T-helper 17 cell (primary cell): ENCODE results near the gene C10orf105. TPM values are rescaled to one million over a fixed set of nuclear protein-coding genes. Genes with fewer than 3 reads are reported as not detected.
A peak's percentile ranks its signal among the peaks of the same experiment; 100 is the strongest.

Source experiments
- ATAC-seq: fragments of 150-1000 bp; cut with Tn5 transposase; 2 replicates; pipeline ENCODE4 v1.10.0; 2021; ENCODE audit warnings: mild to moderate bottlenecking, moderate library complexity
- DNase-seq, 3 donors: peaks; one replicate each; pipeline versions ENCODE4 v3.0.0 to v3.0.0-alpha.2; 2020 to 2021
- H3K9me3 ChIP-seq: one replicate; pipeline ENCODE4 v1.7.0; 2013; ENCODE audit warnings: low read length, mild to moderate bottlenecking; ENCODE audit not compliant: control insufficient read depth, poor library complexity, severe bottlenecking
- H3K27ac Mint-ChIP-seq: one replicate; pipeline ENCODE4 v1.8.0; 2022; ENCODE audit warnings: mild to moderate bottlenecking, moderate library complexity, mixed read lengths
- H3K27me3 Mint-ChIP-seq: one replicate; pipeline ENCODE4 v1.8.0; 2022; ENCODE audit warnings: mixed read lengths
- H3K36me3 Mint-ChIP-seq: one replicate; pipeline ENCODE4 v1.8.0; 2022; ENCODE audit warnings: low read depth, mixed read lengths
- H3K4me1 Mint-ChIP-seq: one replicate; pipeline ENCODE4 v1.8.0; 2022; ENCODE audit warnings: mild to moderate bottlenecking, mixed read lengths
- H3K4me3 Mint-ChIP-seq: one replicate; pipeline ENCODE4 v1.8.0; 2022; ENCODE audit warnings: mild to moderate bottlenecking, moderate library complexity, mixed read lengths
- total RNA-seq, 4 donors: library from RNA in 2 of 4; stranded (reverse) in 2 of 4; gene quantifications; one replicate each; pipeline ENCODE4 v1.2.3 and lab custom pipeline; 2022 to 2026

Gene C10orf105
- total RNA-seq, 2 donors from 2014 or later: 0.31 to 0.37 TPM

DNA sequence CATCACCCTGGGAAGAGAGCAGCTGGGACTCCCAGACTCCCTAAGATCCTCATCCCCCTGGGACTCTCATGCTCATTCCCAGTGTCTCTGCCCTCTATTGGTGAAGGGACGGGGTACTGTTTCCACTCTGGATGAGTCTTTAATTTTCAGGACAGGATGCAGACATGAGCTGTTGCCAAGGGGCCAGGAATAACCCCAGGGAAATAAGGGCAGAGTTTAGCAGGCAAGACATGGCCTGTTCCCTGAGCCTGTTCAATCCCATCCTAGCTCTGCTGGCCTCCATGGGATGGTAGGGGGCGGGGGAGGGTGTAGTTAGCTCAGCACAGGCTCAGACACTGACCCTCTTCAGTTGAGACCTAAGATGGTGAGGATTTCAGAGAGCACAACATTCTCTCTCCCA, 14.0 kb downstream of the C10orf105 start:
- Mint-ChIP-seq H3K4me1 (peaks cover 19% of the 10 kb centered on the region), H3K27ac (peak overlapping the region; percentile 62), H3K36me3 (no peaks in the 10 kb centered on the region), H3K27me3 (no peaks in the 10 kb centered on the region), H3K4me3 (no peak overlapping the region)
- H3K9me3 ChIP-seq: no peaks in the 10 kb centered on the region
- DNase-seq: no peak
- ATAC-seq: no peak

DNA sequence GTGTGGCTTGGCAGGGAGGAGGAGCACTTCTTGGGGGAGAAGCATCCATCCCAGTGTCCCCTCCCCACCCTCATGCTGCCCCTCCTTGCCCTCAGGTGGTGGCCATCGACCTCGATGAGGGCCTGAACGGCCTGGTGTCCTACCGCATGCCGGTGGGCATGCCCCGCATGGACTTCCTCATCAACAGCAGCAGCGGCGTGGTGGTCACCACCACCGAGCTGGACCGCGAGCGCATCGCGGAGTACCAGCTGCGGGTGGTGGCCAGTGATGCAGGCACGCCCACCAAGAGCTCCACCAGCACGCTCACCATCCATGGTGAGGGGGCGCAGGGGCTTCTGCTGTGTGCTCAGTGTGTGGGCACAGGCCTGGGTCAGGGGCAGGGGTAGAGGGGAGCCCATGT, 14.8 kb downstream of the C10orf105 start:
- Mint-ChIP-seq H3K36me3 (no peaks in the 10 kb centered on the region), H3K27ac (no peak overlapping the region), H3K4me1 (peaks cover 18% of the 10 kb centered on the region), H3K27me3 (no peaks in the 10 kb centered on the region), H3K4me3 (no peak overlapping the region)
- no peak for ATAC-seq
- DNase-seq: no peak
- no peaks in the 10 kb centered on the region for H3K9me3 ChIP-seq

DNA sequence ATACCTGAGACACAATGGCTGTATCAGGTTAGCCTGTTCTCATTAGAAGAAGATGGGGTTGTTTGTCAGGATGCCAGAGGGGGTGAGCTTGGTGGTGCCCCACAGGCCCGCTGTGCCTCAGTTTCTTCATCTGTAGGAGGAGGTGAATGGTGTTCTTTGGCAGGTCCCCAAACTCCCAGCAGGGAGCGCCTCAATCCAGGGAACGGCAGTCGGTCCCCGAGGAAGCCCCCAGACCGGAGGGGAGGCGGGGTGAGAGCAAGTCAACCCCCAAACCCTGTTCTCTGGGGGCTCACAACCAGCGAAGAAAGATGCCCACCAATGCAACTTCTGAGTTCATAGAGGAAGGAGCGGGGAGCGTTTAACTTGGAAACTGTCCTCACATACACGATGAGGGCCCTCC, 16.0 kb downstream of the C10orf105 start:
- no peaks in the 10 kb centered on the region for H3K36me3 Mint-ChIP-seq
- peaks cover 12% of the 10 kb centered on the region for H3K4me1 Mint-ChIP-seq
- ATAC-seq: no peak
- no peaks in the 10 kb centered on the region for H3K9me3 ChIP-seq
- no peaks in the 10 kb centered on the region for H3K27me3 Mint-ChIP-seq
- no peak overlapping the region for H3K27ac Mint-ChIP-seq
- H3K4me3 Mint-ChIP-seq: no peak overlapping the region
- no peak for DNase-seq

DNA sequence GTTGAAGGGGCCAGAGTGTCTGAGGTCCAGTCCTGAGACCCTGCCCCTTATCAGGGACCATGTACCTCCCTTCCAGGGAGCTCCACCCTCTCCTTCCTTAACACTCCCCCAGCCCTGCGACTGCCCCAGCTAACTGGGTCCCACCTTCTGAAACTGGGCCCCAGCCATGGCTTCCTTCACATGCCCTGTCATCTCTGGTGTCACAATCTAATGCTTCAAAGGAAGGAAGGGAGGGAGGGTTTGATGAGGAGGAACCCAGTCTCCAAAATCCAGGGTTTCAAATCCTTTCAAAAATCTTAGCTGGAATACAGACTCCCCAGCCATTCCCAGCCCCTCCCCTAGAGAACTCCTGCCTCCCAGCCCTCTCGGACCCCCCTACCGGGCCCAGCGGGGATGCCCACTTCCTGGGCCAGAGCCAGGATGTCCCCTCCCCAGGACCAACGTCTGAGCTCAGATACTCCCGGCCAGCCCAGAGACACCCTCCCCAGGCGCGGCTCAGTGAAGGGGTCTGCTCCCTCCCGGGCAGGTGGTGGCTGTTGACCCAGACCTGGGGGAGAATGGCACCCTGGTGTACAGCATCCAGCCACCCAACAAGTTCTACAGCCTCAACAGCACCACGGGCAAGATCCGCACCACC, 18.0 kb downstream of the C10orf105 start:
- H3K4me1 Mint-ChIP-seq: peaks cover 8% of the 10 kb centered on the region
- DNase-seq: no peak
- no peaks in the 10 kb centered on the region for H3K36me3 Mint-ChIP-seq
- no peaks in the 10 kb centered on the region for H3K27me3 Mint-ChIP-seq
- H3K27ac Mint-ChIP-seq: no peak overlapping the region
- no peaks in the 10 kb centered on the region for H3K9me3 ChIP-seq
- no peak overlapping the region for H3K4me3 Mint-ChIP-seq
- ATAC-seq: no peak

DNA sequence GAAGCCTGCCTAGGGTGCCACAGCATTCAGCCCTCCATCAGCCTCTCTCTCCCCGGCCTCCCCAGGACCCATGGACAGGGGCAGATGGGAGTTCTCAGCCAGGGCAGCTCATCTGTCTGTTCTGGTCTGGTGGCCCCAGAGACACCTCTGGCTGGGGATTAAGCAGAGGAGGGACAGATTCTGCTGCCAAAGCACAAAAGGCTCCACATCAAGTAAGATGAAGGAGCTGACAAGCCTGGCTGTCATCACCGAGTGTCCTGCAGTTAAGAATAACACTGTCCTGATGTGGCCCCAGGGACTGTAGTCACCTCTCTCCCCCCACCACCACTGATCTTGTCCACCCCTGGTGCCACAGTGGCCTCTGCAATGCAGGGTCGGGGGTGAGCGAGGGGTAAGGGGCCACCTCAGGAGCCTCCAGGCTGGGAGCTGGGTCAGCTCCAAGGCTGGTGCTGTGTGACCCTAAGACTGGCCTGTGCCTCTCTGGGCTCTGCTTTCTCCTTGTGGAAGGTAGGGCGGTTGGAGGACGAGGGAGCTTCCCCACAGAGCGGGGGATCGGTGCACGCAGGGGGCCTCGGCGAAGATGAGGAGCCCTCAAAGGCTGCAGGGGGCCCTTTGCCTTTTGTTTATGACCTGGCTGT, 18.7 kb downstream of the C10orf105 start:
- Mint-ChIP-seq H3K36me3 (no peaks in the 10 kb centered on the region), H3K4me3 (no peak overlapping the region), H3K4me1 (peaks cover 8% of the 10 kb centered on the region), H3K27ac (no peak overlapping the region), H3K27me3 (no peaks in the 10 kb centered on the region)
- no peaks in the 10 kb centered on the region for H3K9me3 ChIP-seq
- DNase-seq: no peak
- ATAC-seq: no peak

DNA sequence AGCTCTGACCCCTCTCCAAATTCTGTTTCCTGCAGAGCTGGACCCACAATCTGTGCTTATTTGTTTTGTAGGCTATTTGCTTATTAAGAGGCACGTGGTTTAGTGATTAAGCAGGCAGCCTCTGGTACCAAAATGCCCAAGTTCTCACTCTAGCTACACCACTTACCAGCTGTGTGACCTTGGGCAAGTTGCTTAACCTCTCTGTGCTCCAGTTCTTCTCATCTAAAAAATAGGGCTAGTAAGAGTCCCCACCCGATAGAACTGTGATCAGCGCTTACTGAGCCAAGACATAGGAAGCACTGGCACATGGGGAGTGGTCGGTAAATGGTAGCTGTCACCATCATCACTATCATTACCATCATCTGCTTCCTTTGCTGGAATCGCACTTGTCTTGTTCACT, 20.8 kb downstream of the C10orf105 start:
- Mint-ChIP-seq H3K27me3 (no peaks in the 10 kb centered on the region), H3K4me1 (peaks cover 18% of the 10 kb centered on the region), H3K36me3 (no peaks in the 10 kb centered on the region), H3K4me3 (no peak overlapping the region), H3K27ac (peak overlapping the region; percentile 11)
- ATAC-seq: no peak
- DNase-seq: no peak
- no peaks in the 10 kb centered on the region for H3K9me3 ChIP-seq

DNA sequence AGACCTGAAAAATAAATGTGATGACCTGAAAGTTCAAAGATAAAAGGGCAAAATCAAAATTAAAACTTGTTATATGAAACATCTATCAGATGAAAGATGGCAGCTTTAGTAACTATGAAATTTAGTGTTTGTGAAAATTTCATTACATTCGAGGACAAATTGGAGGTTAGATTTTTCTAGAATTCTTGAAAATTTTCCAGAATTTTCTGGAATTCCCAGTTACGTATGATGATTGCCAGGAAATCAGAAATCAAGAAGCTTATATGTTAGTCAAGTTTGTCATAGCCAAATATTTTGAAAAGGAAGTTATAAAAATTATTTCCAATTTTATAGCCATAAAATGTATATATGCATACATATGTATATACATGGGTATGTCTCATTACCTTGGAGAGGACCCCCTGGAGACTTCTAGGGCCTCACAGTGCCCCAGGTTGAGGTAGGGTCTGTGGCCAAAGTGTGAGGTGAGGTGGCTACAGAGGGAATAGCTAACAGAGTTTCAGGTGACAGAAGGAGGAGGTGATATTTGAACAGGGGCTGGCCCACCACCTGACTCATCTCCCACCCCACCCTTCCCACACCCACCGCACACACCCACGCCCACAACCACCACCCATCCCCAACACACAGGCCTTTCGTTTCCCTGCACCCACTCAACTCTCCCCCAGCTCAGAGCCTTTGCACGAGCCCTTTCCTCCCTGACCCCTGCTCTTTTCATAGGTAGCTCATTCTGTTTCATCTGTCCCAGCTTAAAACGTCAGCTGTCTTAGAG, 21.5 kb downstream of the C10orf105 start:
- Mint-ChIP-seq H3K4me3 (no peak overlapping the region), H3K27ac (peak overlapping the region; percentile 11), H3K36me3 (no peaks in the 10 kb centered on the region), H3K27me3 (no peaks in the 10 kb centered on the region), H3K4me1 (peaks cover 20% of the 10 kb centered on the region)
- no peak for DNase-seq
- no peaks in the 10 kb centered on the region for H3K9me3 ChIP-seq
- peak; percentile 28 for ATAC-seq

DNA sequence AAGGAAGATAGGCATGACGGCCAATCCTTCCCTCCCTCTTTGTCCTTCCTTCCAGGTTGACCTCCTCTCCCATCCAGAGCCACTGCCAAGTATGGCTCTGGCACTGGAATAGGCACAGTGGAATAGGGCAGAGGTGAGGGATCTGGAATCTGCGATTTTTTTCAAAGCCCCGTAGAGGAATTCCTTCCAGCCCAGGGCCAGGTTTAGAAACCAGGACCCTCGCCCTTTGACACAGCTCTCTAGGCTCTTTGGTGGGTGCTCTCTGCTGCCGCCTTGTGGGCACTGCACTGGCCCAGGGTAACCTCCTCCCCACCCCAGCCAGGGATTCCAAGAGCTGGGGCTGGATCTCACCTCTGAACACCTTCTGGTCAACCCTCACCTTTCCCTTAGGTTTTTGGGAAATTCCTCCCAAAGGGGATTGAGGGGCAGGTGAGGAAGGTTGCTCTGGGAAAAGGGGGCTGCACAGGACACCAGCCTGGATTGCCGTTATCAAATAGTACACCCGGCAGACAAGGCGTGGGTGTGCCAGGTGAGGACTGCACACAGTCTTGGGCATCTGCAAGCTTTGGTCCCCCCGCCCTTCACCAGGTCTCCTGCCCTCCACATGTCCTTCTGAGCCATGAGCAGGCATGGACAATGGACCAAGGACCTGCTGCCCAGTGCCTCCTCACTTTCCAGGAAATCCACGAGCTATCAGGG, 22.8 kb downstream of the C10orf105 start:
- ATAC-seq (peak; percentile 79), DNase-seq (peak; percentile 40 to 61 (median 48))
- Mint-ChIP-seq H3K4me3 (no peak overlapping the region), H3K27me3 (no peaks in the 10 kb centered on the region), H3K36me3 (no peaks in the 10 kb centered on the region), H3K4me1 (peaks cover 20% of the 10 kb centered on the region), H3K27ac (peak overlapping the region; percentile 32)
- no peaks in the 10 kb centered on the region for H3K9me3 ChIP-seq

DNA sequence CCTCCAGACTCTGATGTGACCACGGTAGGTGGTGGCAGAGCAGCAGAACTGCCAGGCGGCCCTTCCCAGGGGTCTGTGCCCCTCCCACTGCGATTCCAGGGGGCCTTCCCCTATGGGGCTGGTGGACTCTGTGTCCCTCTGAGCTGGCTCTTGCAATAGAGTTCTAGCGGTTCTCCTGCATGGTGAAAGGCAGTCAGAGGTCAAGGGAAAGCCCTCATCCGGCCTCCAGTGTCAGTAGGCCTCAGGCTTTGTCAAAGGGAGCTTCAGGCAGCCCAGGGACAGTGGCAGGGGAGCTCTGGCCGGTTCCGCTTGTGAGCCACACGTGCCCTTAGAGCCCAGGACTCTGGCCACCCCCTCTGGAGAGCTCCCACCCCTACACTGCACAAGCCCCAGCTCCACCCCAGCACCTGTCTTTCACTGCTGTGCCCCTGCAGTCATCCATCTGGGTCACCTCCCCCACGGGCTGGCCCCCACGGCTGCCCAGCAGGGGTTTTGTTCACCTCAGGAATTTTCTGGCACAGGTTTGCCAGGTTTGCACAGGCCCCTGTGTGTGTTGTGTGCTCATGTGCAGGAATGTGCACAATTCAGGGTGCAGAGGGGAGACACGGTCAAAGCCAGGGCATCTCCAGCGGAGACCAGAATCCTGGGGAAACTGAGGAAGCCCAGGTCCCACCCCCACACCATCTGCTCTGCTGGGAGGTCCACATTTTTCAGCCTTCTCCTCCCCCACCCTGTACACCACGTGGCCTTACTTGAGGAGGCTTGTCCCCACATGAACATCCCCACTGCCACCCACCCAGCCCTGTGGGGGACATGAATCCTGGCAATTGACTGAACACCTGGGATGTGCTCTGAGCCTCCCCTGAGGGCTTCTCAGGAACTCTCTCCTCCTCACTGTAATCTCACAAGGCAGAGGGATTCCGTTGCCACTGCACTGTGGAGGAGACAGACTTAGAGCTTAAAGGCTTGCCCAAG, 23.8 kb downstream of the C10orf105 start:
- ATAC-seq: no peak
- peak overlapping the region; percentile 47 for H3K4me3 Mint-ChIP-seq

DNA sequence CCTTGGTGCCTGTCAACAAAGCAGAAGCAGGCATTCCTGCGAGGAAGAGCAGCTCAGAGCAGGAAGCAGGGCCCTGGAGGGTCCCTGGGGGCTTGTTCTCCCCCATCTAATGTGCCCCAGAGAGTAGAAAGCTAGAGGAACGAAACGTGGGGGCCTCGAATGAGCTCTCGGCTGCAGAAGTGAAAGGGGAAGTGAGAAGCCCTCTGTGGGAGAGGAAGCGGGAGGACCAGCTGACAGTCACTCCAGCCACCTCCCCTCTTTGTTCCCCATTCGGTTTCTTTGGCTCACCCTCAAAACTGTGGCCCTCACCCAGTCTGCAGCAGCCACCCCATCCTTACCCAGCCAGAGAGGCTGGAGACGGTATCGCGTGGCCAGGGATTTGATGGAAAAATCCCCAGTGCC, 25.0 kb downstream of the C10orf105 start:
- DNase-seq: no peak

More for the DNA sequence above, 23.8 kb downstream of the C10orf105 start:
- H3K27me3 Mint-ChIP-seq: no peaks in the 10 kb centered on the region
- H3K27ac Mint-ChIP-seq: peak overlapping the region; percentile 88
- no peaks in the 10 kb centered on the region for H3K36me3 Mint-ChIP-seq
- peaks cover 22% of the 10 kb centered on the region for H3K4me1 Mint-ChIP-seq
- H3K9me3 ChIP-seq: no peaks in the 10 kb centered on the region
- no peak for DNase-seq

DNA sequence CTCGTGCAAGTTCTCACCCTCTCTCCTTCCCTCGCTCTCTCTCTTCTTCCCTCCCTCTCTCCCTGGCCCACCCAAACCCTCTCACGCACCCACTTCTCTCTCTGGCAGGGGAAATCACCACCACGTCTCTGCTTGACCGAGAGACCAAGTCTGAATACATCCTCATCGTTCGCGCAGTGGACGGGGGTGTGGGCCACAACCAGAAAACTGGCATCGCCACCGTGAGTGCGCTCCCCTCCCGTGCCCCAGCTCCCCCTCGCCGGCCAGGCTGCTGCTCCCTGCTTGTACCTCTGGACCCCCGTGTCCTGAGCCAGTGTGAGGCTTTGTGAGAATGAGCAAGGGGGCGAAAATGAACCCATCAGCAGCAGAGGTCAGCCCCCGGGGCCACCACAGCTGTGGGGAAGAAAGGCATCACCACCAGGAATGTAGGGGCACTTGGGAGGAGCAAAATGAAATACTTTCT, 25.5 kb downstream of the C10orf105 start:
- no peak for ATAC-seq
- H3K4me3 Mint-ChIP-seq: peak overlapping the region; percentile 75
- peak overlapping the region; percentile 88 for H3K27ac Mint-ChIP-seq
- H3K9me3 ChIP-seq: no peaks in the 10 kb centered on the region
- no peak for DNase-seq
- H3K27me3 Mint-ChIP-seq: no peaks in the 10 kb centered on the region
- H3K4me1 Mint-ChIP-seq: peaks cover 22% of the 10 kb centered on the region
- no peaks in the 10 kb centered on the region for H3K36me3 Mint-ChIP-seq

More for the DNA sequence above, 25.0 kb downstream of the C10orf105 start:
- Mint-ChIP-seq H3K4me3 (peak overlapping the region; percentile 75), H3K27me3 (no peaks in the 10 kb centered on the region), H3K4me1 (peaks cover 22% of the 10 kb centered on the region), H3K27ac (peak overlapping the region; percentile 88), H3K36me3 (no peaks in the 10 kb centered on the region)
- ATAC-seq: peak; percentile 68
- H3K9me3 ChIP-seq: no peaks in the 10 kb centered on the region

DNA sequence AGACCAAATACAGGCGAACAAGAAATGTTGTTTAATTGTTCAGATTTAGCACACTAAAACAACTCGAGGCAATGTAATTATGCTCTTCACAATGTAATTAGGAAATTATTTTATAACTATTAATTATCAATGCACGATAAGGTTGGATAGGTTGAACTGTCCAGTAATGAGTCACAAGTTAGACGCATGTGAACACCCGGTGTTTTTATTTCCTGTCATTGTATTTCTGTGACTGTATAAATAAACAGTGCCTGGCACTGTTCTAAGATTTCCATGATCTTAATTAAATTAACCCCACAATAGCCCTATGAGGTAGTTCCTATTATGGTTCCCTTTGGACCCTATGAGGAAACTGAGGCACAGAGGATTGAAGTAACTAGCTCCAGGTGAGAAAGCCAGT, 26.2 kb downstream of the C10orf105 start:
- Mint-ChIP-seq H3K4me3 (no peak overlapping the region), H3K27ac (peak overlapping the region; percentile 88), H3K4me1 (peaks cover 19% of the 10 kb centered on the region), H3K36me3 (no peaks in the 10 kb centered on the region), H3K27me3 (no peaks in the 10 kb centered on the region)
- H3K9me3 ChIP-seq: no peaks in the 10 kb centered on the region
- no peak for DNase-seq
- no peak for ATAC-seq
